RWPE1 (cell line): Measurements from ENCODE around the gene LDLRAD4.

Experiments used
- CTCF ChIA-PET: fragments of 350-600 bp; sonication (Branson Sonifier 250); formaldehyde crosslinking; extraction: SDS; loops from one replicate; lab custom pipeline; 2021; lab: Yijun Ruan, JAX
- POLR2A ChIA-PET: fragments of 400-600 bp; formaldehyde crosslinking; extraction: SDS; loops from one replicate; lab custom pipeline; 2020; ENCODE audit warnings: antibody characterized with exemption; ENCODE audit not compliant: low non-redundant PET; lab: Yijun Ruan, JAX
- DNase-seq: peaks from one replicate; pipeline ENCODE4 v3.0.0; 2012; ENCODE audit warnings: low spot score
- H3K27ac ChIP-seq: fragments of 450-650 bp; 2 replicates; pipeline ENCODE4 v1.5.1; 2017
- CTCF ChIP-seq: fragments of 450-650 bp; conservative IDR thresholded peaks from 2 replicates; pipeline ENCODE4 v1.5.1; 2017; ENCODE audit warnings: low read depth, mild to moderate bottlenecking

Gene LDLRAD4

GRCh38 chr18:13242797-13243196 is 24.2 kb downstream of the LDLRAD4 start:
- ChIA-PET POLR2A (no interaction called here), CTCF (no interaction called here)
- DNase-seq = no peak
- no peak overlapping the region for H3K27ac ChIP-seq
- TF ChIP-seq CTCF = no peak

- DNase-seq = no peak
- H3K27ac ChIP-seq = no peak overlapping the region
- ChIA-PET POLR2A (no interaction called here), CTCF (no interaction called here)
- TF ChIP-seq CTCF = no peak
Measured at GRCh38 chr18:13243363-13243762, 24.8 kb downstream of the LDLRAD4 start.

DNA sequence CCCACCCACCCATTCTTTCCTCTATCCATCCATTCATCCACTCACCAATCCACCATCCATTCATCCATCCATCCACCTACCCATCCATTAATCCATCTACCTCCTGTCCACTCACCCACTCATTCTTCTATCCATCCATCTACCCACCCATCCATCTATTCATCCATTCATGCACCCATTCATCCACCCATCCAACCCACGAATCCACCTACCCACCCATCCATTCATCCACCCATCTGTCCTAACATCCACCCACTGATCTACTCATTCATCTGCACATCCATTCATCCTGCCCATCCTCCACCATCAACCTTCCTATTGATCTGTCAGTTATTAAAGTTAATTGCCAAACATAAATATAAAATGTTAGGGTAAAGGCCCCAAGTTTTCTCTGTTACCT is 25.6 kb downstream of the LDLRAD4 start:
- CTCF ChIA-PET = no interaction called here
- no peak for TF ChIP-seq CTCF
- POLR2A ChIA-PET = no interaction called here

DNA sequence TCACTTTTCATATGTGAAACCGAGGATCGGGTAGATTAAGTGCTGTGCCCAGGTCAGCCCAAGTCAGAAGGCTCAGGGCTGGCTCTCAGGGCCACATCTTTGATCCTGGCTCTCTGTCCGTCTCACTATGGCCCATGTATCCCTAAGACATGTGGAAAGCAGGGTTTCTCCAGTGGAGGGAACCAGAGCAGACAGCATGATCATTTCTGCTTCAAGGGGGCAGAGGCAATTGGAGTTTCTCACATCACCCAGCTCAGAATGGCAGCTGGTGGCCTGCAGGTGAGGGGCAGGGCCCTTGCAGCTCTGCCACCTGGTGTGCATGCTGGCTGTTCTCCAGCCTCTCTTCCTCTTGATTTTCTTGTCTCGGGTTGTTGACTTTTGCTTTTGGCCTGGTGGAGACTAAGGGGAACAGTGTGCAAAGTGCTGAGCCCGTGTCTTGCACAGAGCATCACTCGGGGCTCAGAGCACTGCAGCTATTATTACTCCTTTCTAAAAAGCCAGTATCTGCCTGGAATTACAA is 27.0 kb downstream of the LDLRAD4 start:
- ChIA-PET CTCF (no interaction called here), POLR2A (no interaction called here)
- no peak overlapping the region for H3K27ac ChIP-seq
- DNase-seq = no peak
- no peak for TF ChIP-seq CTCF

More for the DNA sequence above, 25.6 kb downstream of the LDLRAD4 start:
- H3K27ac ChIP-seq = no peak overlapping the region
- no peak for DNase-seq

GRCh38 chr18:13246121-13246520 is 27.6 kb downstream of the LDLRAD4 start:
- POLR2A ChIA-PET = no interaction called here

GRCh38 chr18:13246591-13246990 is 28.0 kb downstream of the LDLRAD4 start:
- DNase-seq = no peak
- TF ChIP-seq CTCF = no peak
- POLR2A ChIA-PET = no interaction called here
- H3K27ac ChIP-seq = no peak overlapping the region
- CTCF ChIA-PET = no interaction called here

More at GRCh38 chr18:13246121-13246520, 27.6 kb downstream of the LDLRAD4 start:
- no peak for TF ChIP-seq CTCF
- DNase-seq = no peak
- CTCF ChIA-PET = no interaction called here
- no peak overlapping the region for H3K27ac ChIP-seq
